NCI-H2196 treated with DMSO at 0.1 percent for 48 hours (cell line): Measurements from ENCODE around the gene NOTCH4.
"Not testable (repeated sequence)": the region's sequence is repeated elsewhere in the genome, so short reads cannot be mapped to it uniquely, and the experiment has no call there.

Experiments used
- DNase-seq: peaks from one replicate; lab custom pipeline; 2025; ENCODE audit not compliant: unreplicated experiment; lab: John Stamatoyannopoulos, UW

The NOTCH4 gene

GRCh38 chr6:32218167-32218566, 5.7 kb downstream of the NOTCH4 start:
- no peak for DNase-seq

- no peak for DNase-seq
These were observed 6.9 kb downstream of the NOTCH4 start for GRCh38 chr6:32216998-32217397.

GRCh38 chr6:32216285-32216684, 7.6 kb downstream of the NOTCH4 start:
- no peak for DNase-seq

DNA sequence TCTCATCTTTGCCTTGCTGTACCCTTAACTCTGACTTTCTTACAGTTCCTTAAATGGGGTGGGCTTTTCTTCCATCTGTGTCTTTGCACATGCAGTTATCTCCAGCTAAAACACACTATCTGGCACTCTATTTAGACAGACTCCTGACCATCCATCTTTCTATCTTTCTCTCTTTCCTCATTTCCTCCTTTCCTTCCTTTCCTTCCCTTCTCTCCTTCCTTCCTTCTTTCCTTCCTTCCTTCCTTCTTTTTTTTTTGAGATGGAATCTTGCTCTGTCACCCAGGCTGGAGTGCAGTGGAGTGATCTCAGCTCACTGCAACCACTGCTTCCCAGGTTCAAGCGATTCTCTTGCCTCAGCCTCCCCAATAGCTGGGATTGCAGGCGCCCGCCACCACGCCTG, 8.2 kb downstream of the NOTCH4 start:
- no peak for DNase-seq

- no peak for DNase-seq
These were observed 9.7 kb downstream of the NOTCH4 start for GRCh38 chr6:32214126-32214525.

- no peak for DNase-seq
These were observed 10.2 kb downstream of the NOTCH4 start for GRCh38 chr6:32213649-32214048.

DNA sequence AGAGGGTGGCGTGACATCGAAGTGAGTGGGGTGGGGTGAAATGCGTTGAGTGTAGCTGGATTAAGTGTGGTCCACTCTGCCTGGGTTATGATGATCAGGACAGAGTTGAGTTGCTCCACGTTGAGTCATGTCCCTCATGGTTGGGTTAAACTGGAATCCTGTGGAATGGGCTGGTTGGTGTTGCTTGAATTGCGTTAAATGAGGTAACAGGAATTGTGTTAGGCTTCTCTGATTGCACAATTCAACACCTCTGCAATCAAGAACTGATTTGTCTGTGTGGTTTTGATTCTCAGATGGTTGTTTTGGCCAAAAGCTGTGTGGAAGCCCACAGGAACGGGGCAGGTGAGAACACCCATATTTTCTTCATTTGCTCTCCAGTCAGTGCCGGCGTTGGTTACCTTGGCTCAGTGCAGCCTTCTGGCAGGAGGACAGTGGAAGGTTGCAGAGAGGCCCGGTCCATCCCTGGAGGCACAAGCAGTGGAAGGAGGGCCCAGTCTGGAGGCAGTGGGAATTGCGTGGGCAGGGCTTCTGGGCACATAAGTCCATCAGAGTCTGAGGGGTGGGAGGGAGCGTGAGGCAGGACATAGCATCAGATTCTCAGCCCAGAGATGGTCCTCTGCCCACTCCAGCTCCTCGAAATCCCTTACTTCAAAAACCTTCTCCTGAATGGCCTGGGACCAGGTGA, 11.6 kb downstream of the NOTCH4 start:
- no peak for DNase-seq

DNA sequence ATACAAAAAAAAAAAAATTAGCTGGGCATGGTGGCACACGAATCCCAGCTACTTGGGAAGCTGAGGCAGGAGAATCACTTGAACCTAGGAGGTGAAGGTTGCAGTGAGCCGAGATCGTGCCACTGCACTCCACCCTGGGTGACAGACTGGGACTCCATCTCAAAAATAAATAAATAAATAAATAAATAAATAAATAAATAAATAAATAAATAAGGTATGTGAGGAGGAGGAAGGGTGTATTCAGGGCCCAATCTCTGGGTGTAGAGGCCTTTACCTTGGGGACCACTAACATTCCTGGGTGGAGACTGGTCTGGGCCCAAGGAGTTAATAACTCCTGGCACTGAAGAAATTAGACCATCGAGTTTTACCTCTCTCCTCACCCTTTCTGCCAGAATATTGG, 12.4 kb downstream of the NOTCH4 start:
- DNase-seq: not testable (repeated sequence)

GRCh38 chr6:32210191-32210601, 13.7 kb downstream of the NOTCH4 start:
- DNase-seq: no peak

DNA sequence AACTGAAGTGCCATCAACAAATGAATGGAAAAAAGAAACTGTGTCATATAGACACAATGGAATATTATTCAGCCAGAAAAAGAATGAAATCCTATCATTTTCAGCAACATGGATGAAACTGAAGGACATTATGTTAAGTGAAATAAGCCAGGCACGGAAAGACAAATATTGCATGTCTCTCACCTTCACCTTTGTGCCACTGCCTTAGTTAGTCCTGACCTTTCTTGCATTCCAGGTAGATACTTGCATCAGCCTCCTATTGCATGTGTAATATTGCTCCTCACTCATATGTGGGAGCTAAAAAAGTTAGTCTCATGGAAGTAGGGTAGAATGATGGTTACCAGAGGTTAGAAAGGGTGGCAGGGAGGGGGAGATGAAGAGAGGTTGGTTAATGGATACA, 14.9 kb downstream of the NOTCH4 start:
- DNase-seq: no peak

GRCh38 chr6:32204268-32204715, 19.6 kb downstream of the NOTCH4 start:
- no peak for DNase-seq

DNA sequence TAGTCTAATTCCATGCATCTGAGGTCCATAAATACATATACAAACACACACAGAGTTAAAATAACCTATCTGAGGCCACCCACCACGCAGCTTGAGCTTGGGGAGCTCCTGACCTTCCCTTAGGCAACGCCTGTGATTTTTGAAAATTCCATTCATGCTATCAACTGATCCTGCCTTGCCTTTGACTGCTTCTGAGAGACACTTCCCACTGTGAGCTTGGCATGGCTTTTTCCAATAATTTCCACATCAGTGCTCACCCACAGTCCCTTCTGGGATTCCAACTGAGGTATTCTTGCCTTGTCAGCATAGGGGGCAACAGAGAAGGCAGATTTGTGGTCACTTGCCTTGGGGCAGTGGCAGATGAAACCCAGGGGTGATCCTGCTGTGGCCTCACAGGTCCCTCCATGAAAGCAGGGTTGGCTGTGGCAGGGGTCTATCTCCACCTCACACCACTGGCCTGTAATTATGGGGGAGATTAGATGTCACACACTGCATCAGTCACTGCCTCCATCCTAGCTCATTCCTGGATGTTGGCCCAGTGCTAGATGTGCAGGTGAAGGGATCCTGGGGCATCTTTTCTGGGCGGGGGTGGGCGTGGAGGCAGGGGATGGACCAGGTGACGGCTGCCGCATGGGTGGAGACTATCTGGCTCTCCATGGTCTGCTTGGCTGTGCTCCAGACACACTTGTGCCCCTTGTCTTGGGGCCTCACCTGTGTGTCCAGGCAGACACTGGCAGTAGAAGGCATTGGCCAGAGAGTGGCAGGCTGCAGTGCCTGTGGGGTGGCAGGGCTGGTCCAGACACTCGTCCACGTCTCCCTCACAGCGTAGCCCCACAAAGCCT, 20.2 kb downstream of the NOTCH4 start:
- DNase-seq: no peak

GRCh38 chr6:32202186-32202585, 21.7 kb downstream of the NOTCH4 start:
- no peak for DNase-seq

DNA sequence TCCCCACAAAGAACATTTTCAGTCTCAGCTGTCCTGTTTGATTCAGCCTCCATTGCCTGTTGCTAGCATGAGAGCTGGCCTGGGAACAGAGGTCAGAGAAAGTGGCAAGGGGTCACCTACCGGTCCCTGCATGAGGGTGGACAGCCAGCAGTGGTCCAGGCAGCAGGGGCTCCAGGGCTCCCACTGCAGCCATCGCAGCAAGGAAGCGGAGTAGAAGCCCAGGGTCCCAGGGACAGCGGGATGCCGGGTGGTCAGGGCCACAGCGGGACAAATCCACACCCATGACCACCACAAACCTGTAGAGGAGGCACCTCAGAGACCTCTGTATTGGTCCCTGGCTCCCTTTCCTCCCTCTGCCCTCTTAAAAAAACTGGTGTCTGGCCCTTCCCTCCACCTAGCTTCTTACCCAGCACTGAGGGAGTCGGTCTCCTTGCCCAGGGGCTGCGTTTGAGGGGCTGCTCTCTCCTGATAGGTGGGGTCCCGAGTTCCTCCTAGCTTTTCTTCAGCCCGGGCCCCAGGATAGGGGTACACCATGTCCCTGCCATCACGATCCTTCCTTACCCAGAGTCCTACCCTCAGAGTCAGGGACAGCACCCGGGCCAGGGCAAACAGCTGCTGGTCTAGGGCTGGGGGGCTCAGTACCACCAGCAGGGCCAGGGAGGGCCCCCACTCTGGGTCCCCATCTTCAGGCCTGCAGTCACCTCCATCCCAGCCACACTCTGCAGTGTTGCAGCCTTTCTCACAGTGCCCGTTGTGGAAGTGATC, 23.0 kb downstream of the NOTCH4 start:
- no peak for DNase-seq

DNA sequence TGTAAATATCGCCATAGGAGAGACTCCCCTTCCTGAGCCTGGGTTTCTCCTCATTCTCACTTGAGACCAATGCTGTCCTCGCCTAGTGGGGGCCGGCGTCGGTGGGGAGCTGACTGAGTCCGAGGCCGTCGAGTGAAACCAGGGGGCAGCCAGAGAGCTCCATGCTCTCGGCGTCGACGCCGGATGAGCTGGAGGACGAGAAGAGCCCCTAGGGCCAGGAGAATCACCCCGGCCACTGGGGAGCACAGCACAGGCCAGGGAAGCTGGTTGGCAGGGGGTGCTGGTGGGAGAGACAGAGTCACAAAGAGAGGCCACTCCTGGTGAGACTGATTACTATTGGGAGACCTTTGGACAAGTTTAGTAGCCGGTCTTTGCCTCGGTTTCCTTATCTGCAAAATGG, 25.0 kb downstream of the NOTCH4 start:
- no peak for DNase-seq

DNA sequence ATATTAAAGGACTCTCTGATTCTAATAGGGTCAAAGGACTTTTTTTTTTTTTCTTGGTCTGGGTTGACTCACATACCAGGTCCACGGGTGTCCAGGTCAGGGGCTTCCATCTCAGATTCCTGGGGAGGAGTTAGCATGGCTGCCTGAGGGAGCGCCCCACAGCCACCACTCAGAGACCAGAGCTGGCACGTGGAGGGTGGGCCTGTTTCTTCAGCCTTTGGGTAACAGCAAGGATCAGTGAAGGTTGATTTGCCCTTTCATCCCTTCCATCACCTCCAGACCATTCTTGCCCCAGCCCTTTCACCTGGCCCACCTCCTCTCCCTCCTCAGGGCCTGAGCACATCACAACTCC, 25.5 kb downstream of the NOTCH4 start:
- no peak for DNase-seq

DNA sequence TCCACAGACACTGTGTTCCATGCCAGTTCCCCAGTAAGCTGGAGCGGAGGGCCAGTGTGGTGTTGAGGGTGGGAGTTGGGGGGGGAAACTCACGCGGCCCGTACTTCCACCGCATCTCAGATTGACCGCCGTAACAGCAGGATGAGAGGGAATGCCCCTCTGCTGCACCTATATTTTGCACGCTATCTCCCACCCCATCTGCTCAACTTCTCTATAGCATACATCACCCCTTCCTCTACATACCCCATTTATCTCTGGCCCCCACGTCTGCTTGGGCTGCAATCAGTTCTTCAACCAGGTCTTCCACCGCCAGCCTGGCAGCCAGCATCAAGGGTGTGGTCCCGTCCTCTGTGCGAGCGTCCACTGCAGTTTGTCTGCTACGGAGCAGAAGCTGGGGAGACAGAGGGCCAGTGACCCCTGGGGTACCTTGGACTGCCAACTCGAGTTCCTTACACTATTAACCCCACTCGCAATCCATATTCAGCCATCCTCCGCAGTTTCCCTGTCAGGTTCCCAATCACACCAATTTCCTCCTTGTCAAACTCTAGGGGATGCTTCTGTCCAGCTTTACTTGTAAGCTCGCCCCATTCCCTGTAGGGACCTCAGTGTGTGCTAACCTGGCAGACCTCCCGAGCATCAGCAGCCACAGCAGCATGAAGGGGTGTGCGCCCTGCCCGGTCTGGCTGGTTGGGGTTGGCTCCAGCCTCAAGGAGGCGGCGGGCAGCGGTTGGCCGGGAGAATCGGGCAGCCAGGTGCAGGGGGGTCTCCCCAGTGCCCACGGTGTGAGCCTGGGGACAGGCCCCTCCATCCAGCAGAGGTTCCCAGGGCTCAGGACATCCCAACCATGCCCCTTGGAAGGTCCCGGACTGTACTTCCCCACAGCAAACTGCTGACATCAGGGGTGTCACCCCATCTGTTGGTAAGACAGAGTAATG, 26.9 kb downstream of the NOTCH4 start:
- no peak for DNase-seq

DNA sequence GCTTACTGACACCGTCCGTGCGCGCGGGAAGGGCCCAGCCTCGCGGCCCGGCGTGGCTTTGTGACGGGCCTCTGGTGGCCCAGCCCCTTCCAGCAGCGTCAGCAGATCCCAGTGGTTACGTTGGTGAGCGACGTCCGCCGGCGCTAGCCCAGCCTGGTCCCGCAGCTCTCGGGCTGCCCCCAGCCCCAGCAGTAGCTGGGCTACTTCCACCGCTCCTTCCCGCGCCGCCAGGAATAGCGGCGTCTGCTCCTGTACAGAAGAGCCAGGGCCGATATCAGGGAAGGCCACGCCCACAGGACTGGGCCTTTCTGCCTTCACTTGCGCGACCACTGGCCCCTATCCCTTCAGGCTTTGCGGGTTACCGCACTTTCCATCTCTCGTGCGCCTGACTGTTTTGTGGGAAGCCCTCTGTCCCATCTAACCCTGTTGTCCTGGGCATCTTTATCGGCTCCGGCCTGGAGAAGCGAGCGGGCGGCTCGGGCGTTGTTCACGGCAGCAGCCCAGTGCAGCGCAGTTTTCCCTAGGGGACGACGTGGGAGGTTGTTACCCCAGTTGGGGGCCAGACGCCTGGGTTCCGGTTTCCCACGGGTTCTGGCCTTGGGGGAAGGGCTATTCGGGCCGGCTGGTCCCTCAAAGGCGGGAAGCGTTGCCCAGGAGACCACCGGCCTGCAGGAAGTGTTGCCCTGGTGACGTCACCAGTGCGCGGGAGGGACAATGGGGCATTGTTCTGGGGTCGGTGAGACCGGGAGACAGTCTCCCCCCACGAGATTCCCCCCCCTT, 27.8 kb downstream of the NOTCH4 start:
- DNase-seq: peak; percentile 71

DNA sequence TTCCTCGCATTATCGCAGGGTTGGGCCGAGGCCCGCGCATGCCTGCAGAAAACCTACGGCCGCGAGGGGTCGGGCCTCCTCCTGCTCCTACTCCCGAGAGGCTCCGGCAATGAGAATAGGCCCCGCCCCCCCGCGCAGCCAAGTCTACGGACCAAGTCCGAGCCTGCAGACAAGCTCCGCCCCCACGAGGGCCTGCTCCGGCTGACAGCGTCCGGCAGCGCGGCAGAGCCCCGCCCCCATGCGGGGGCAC, 28.3 kb downstream of the NOTCH4 start:
- DNase-seq: peak; percentile 100
